Activated effector memory CD4-positive, alpha-beta T cell treated with Interleukin-2 at 50 U/mL for 16 hours (primary cell): ENCODE results near the gene IL1RN.
"Not testable (repeated sequence)": the region's sequence is repeated elsewhere in the genome, so short reads cannot be mapped to it uniquely, and the experiment has no call there.

Source experiments
- DNase-seq: peaks from one replicate; pipeline ENCODE4 v3.0.0-alpha.2; 2020

The IL1RN gene

GRCh38 chr2:113126845-113127645, at the start of gene IL1RN:
Gene IL1RN, plus strand, starts transcription at chr2:113127598. Its CDS starts 27 bp downstream, at chr2:113127625.
- DNase-seq, result no peak

- DNase-seq, result no peak
These were observed 49.5 kb upstream of the IL1RN start for GRCh38 chr2:113077921-113078320.

GRCh38 chr2:113078350-113078839, 49.0 kb upstream of the IL1RN start:
- no peak for DNase-seq

- DNase-seq, result no peak
These were observed 48.3 kb upstream of the IL1RN start for GRCh38 chr2:113079131-113079530.

GRCh38 chr2:113080134-113080533, 47.3 kb upstream of the IL1RN start:
- DNase-seq, result peak; percentile 2

- DNase-seq, result no peak
These were observed 45.7 kb upstream of the IL1RN start for GRCh38 chr2:113081488-113082210.

- no peak for DNase-seq
These were observed 44.1 kb upstream of the IL1RN start for GRCh38 chr2:113083296-113083695.

DNA sequence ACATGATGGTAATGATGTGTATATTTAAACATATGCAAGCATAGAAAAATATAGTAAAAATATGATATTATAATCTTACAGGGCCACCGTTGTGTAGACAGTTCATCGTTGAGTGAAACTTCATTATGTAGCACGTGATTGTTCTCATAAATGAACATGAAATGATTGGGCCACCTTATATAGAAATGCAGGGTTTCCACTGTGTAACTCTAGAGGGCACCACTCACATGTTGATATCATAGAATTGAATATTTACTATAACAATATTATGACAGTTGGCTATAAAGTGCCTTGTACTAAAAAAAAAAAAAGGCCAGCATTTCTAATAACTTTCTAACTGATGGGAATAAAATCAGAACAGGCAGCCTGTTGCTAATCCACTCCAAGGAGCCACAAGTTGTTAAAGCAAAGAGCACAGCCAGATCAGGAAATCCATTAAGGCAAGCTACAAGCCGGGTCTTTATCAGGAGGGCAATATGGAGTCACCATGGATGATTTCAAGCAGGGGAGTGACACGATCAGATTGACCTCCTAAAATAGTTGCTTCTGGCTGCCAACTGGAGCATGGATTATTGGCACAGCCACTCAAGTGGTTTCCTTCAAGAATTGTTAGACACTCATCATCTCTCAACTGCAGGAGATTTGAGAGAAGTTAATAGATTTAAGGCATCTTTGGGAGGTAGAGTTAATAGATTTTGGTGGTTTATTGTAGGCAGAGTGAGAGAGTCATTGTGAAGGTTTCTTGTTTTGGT, 43.0 kb upstream of the IL1RN start:
- DNase-seq, result no peak

- DNase-seq, result no peak
These were observed 41.9 kb upstream of the IL1RN start for GRCh38 chr2:113085542-113085941.

GRCh38 chr2:113088213-113088992, 39.0 kb upstream of the IL1RN start:
- DNase-seq, result no peak

DNA sequence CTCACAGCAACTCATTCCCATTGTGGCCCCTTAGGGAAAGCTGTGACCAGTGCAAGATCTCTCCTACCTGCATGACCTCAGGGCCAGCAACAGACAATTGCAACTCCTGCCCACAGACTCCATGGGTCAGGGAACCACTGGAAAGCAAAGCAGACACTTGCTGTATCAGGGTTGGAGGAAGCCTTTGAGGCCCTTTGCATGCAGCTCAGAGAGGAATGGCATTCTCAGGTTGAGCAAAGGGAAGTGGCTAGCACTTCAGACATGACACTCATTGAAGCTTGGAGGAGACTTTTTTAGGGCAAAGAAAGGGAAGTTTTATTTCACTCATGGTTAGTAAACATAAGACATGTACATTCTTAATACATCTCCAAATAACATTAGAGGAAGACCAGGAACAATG, 37.5 kb upstream of the IL1RN start:
- no peak for DNase-seq

- DNase-seq, result no peak
These were observed 36.0 kb upstream of the IL1RN start for GRCh38 chr2:113091231-113091896.

GRCh38 chr2:113092864-113093612, 34.4 kb upstream of the IL1RN start:
- DNase-seq, result no peak

GRCh38 chr2:113093613-113093977, 33.8 kb upstream of the IL1RN start:
- no peak for DNase-seq

DNA sequence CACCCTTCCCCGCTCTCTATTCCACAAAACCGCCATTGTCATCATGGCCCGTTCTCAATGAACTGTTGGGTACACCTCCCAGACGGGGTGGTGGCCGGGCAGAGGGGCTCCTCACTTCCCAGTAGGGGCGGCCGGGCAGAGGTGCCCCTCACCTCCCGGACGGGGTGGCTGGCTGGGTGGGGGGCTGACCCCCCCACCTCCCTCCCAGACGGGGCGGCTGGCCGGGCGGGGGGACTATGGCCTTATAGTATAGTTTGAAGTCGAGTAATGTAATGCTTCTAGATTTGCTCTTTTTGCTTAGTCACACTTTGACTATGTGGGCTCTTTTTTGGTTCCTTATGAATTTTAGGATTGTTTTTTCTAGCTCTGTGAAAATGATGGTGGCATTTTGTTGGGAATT, 31.1 kb upstream of the IL1RN start:
- not testable (repeated sequence) for DNase-seq

GRCh38 chr2:113096842-113097618, 30.4 kb upstream of the IL1RN start:
- DNase-seq, result not testable (repeated sequence)

GRCh38 chr2:113098041-113098440, 29.4 kb upstream of the IL1RN start:
- no peak for DNase-seq

DNA sequence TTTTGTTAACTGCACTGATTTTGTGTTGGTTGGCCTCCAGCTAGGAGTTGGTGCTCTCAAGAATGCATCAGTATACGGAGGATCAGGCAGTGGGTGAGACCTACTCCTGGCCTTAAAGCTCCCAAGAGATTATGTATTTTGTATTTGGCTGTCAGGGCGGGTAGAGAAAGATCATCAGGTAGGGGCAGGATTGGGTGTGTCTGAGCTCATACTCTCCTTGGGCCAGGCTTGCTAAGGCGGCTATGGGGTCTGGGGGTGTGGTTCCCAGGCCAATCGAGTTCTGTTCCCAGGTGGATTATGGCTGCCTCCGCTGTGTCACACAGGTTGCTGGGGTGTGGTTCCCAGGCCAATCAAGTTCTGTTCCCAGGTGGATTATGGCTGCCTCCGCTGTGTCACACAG, 28.9 kb upstream of the IL1RN start:
- DNase-seq, result no peak

GRCh38 chr2:113102133-113102532, 25.3 kb upstream of the IL1RN start:
- no peak for DNase-seq

DNA sequence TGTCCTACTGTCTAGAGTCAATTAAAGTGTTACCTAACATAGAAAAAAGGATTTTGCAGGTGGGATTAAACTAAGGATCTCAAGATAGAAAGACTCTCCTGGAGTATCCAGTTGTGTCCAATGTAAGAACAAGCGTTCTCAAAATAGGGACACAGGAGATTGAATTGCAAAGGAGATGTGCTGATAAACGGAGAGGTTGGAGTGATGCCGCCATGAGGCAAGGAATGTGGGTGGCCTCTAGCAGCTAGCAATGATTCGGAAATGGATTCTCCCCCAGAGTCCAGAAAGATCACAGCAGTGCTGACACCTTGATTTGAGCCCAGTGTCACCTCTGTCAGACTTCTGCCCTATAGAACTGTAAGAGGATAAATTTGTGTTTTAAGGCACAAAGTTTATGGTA, 24.1 kb upstream of the IL1RN start:
- no peak for DNase-seq
